Type B pancreatic cell (in vitro differentiated cells): Measurements from ENCODE around the gene EPHB6. TPM values are rescaled to one million over a fixed set of nuclear protein-coding genes. Genes with fewer than 3 reads are reported as not detected.

Experiments used
- DNase-seq: peaks from one replicate; pipeline ENCODE4 v3.0.0; 2021; ENCODE audit warnings: mixed read lengths; ENCODE audit not compliant: unreplicated experiment; ENCODE audit errors: extremely low spot score
- H3K27ac Mint-ChIP-seq: 2 replicates; pipeline ENCODE4 v1.8.0; 2021; ENCODE audit warnings: mild to moderate bottlenecking, mixed read lengths
- H3K27me3 Mint-ChIP-seq: 2 replicates; pipeline ENCODE4 v1.8.0; 2021; ENCODE audit warnings: mixed read lengths
- H3K36me3 Mint-ChIP-seq: 2 replicates; pipeline ENCODE4 v1.8.0; 2021; ENCODE audit warnings: mixed read lengths
- H3K4me1 Mint-ChIP-seq: one replicate; pipeline ENCODE4 v1.8.0; 2021; ENCODE audit warnings: mixed read lengths; ENCODE audit not compliant: unreplicated experiment
- H3K4me3 Mint-ChIP-seq: 2 replicates; pipeline ENCODE4 v1.8.0; 2021; ENCODE audit warnings: mild to moderate bottlenecking, mixed read lengths
- H3K9me3 Mint-ChIP-seq: 2 replicates; pipeline ENCODE4 v1.8.0; 2021; ENCODE audit warnings: mixed read lengths
- total RNA-seq: library from RNA; stranded (reverse); gene quantifications from 2 replicates; pipeline ENCODE4 v1.2.1, GENCODE V29; 2021; ENCODE audit warnings: low replicate concordance
- TF ChIP-seq, protein P1 (sequence below): fragments of 200-600 bp; sonication (generic); conservative IDR thresholded peaks from 2 replicates; pipeline ENCODE4 v1.5.0; 2021; ENCODE audit warnings: antibody characterized with exemption, mild to moderate bottlenecking

Gene EPHB6
- total RNA-seq, 1 donor from 2014 or later = 8.4 TPM

DNA sequence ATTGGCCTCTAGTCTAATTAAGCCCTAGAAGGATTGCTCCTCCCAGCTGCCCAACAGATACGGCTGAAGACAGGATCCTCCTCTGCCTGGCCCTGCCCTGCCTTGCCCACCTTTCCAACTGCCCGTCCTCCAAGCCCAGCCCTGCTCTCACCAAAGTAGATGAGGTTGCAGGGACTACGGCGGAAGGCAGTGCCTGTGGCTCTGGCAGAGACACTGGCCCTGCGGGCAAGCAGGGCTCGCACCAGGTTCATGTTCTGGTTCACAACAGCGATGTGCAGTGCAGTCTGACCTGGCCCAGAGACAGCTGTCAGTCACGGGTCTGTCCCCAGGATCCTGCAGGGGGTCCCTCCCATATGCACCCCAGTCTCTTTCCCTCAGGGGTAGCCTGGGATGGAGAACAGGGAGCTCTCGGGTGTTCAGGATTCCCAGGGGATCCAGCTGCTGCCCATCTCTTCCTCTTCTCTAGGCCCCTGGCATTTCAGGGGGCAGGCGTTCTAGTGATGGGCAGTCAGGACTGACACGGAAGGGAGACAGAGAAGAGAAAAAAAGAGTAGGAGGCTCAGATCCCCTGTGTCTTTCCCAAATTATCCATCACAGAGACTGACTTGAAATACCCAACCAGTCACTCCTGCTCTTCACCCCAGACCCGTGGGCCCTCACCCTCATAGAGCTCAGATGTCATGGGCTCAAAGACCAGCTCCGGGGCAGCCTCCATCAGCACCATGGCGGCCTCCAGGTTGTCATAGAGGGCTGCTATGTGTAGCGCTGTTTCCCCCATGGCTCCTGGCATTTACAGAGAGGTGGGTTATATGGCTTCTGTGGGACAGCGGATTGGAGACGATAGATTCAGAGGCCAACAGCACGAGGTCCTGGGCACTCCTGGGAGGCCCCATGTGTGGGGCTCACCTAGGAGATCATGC is 22.4 kb downstream of the EPHB6 start:
- H3K4me3 Mint-ChIP-seq = no peak overlapping the region
- peaks cover 16% of the 10 kb centered on the region for H3K27me3 Mint-ChIP-seq
- H3K36me3 Mint-ChIP-seq = no peaks in the 10 kb centered on the region

DNA sequence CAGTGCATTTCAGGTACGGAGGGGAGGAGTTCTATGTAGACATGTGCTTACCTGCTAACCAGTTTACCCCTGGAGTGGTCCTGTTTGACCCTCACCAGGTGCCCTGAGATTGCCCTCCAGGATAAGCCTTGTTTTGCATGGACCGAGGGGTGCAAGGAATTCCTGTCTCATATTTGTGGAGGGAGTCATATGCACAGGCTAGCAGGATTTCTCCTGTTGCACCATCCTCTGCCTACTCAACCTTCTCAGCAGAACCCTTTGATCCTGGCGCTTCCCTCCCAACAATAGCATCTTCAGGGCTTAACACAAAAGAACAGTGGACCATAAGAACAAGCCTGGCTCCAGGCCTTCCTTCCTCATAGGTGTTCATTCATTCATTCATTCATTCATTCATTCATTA is 23.4 kb downstream of the EPHB6 start:
- Mint-ChIP-seq H3K27me3 (peaks cover 16% of the 10 kb centered on the region), H3K4me3 (no peak overlapping the region), H3K9me3 (no peaks in the 10 kb centered on the region), H3K36me3 (no peaks in the 10 kb centered on the region), H3K27ac (no peak overlapping the region), H3K4me1 (no peaks in the 10 kb centered on the region)
- TF ChIP-seq, protein P1, sequence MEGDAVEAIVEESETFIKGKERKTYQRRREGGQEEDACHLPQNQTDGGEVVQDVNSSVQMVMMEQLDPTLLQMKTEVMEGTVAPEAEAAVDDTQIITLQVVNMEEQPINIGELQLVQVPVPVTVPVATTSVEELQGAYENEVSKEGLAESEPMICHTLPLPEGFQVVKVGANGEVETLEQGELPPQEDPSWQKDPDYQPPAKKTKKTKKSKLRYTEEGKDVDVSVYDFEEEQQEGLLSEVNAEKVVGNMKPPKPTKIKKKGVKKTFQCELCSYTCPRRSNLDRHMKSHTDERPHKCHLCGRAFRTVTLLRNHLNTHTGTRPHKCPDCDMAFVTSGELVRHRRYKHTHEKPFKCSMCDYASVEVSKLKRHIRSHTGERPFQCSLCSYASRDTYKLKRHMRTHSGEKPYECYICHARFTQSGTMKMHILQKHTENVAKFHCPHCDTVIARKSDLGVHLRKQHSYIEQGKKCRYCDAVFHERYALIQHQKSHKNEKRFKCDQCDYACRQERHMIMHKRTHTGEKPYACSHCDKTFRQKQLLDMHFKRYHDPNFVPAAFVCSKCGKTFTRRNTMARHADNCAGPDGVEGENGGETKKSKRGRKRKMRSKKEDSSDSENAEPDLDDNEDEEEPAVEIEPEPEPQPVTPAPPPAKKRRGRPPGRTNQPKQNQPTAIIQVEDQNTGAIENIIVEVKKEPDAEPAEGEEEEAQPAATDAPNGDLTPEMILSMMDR = no peak
- no peak for DNase-seq

More for the DNA sequence above, 22.4 kb downstream of the EPHB6 start:
- TF ChIP-seq, protein P1 = no peak
- no peaks in the 10 kb centered on the region for H3K9me3 Mint-ChIP-seq
- H3K4me1 Mint-ChIP-seq = no peaks in the 10 kb centered on the region
- H3K27ac Mint-ChIP-seq = no peak overlapping the region
- no peak for DNase-seq

DNA sequence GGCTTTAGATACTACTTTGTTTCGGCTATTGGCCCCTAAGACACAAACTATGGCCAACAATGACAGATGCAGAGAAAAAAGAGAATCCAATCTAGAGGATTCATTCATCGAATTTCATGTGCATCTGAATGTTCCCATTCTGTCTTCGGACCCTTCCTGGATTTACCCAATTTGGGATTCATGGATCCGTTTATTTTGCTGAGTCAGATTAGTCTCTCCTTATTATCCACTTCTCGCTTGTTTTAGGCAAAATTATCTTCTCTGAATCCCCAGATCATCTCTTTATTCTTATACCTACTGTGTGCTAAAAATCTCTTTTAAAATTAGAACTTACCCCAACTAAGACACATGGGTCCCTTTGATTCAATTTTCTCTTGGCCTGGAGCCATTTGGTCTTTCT is 24.2 kb downstream of the EPHB6 start:
- Mint-ChIP-seq H3K4me3 (no peak overlapping the region), H3K36me3 (no peaks in the 10 kb centered on the region), H3K9me3 (no peaks in the 10 kb centered on the region), H3K27ac (no peak overlapping the region), H3K27me3 (peaks cover 16% of the 10 kb centered on the region), H3K4me1 (no peaks in the 10 kb centered on the region)
- TF ChIP-seq, protein P1 = no peak
- no peak for DNase-seq

DNA sequence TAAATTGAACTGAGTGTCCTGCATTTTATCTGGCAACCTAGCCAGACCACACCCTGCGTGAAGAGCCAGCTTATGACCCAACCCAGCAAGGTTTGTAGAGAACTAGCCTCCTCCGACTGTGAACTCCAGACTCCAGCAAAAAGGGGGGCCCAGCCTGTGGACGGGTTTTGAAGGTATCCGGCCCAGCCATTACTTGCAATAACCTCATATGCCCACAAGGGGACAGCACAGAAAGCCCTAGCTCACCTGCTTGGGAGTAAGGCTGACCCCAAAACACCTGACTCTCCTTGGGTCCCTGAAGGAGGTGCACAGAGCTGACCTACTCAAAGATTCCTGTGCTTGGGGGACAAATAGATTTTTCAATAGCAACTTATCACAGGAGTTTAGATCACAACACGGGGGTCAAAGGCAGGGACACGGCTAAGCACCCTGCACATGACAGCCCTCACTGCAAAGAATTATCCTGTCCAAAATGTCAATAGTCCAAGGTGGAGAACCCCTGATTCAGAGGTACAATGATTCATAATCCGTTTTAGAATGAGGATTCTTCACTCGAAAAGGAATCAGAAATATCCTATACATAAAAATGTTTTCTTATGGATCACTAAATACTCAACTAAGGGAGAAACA is 26.1 kb downstream of the EPHB6 start:
- Mint-ChIP-seq H3K36me3 (no peaks in the 10 kb centered on the region), H3K4me3 (no peak overlapping the region), H3K9me3 (no peaks in the 10 kb centered on the region), H3K27ac (no peak overlapping the region), H3K4me1 (peaks cover 2% of the 10 kb centered on the region), H3K27me3 (peaks cover 14% of the 10 kb centered on the region)
- no peak for DNase-seq
- TF ChIP-seq, protein P1 = peak; percentile 74

DNA sequence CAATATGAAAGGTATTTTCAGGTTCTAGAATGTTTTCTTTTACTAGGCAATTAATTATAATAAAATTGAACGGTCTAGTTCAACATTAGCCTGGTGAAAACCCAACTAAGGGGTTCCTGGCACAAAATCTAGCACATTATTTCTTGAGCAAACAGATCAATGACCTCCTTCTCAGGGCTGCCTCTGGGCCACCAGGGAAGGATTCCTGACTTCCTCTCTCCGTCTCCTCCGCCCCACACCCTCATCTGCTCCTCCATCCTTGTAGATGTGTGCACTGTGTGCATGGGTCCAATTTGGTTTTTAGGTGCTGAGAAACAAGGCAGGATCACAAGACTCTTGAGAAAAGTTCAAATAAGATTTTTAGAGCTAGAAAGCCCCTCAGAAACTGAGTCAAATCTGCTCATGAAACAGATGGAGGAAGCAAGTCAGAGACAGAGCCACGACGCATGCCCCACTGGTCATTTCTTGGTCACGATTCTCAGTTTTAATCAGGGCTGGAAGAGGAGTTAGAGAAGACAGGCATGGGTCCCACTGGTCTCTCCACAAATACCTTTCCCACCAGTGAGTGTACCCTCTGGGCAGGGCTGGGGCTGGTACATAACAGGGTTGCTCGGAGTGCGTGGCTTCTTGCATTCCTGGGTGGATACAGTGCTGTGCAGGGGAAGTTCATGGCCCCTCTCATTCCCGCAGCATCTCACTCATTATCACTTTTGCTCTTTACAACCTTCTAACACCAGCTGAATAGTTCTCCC is 26.9 kb downstream of the EPHB6 start:
- Mint-ChIP-seq H3K4me1 (peaks cover 3% of the 10 kb centered on the region), H3K36me3 (no peaks in the 10 kb centered on the region), H3K9me3 (no peaks in the 10 kb centered on the region), H3K27ac (no peak overlapping the region), H3K27me3 (peaks cover 13% of the 10 kb centered on the region), H3K4me3 (no peak overlapping the region)
- no peak for DNase-seq
- TF ChIP-seq, protein P1 = no peak
